Measurements from ENCODE around the gene ZHX3.

ZHX3 gene

GRCh38 chr20:41145317-41145716, 172.2 kb downstream of the ZHX3 start:
- Histone ChIP-seq H3K14ac (ENCODE audit: low read length) (no peak overlapping the region), H3K36me3 (replicated peaks in 1 of 2; ENCODE audit: control insufficient read depth in 2 of 2, insufficient read depth in 2 of 2, low read length in 2 of 2) (peaks cover 3 to 95% of the 10 kb centered on the region in 2 donors), H3K79me1 (ENCODE audit: low read depth, low read length) (peaks cover 28% of the 10 kb centered on the region), H3K4me3 (ENCODE audit: low read length in 2 of 2) (no peak overlapping the region), H3K18ac (ENCODE audit: low read length) (no peak overlapping the region), H2AK5ac (ENCODE audit: low read depth, low read length) (no peak overlapping the region), H3K9ac (ENCODE audit: low read depth, low read length, poor library complexity) (no peak overlapping the region), H2BK120ac (ENCODE audit: low read depth, low read length) (no peak overlapping the region), H3K9me3 (replicated peaks in 1 of 2; ENCODE audit: control insufficient read depth in 2 of 2, insufficient read depth in 1 of 2, low read depth in 1 of 2, low read length in 2 of 2) (no peaks in the 10 kb centered on the region), H3K27me3 (ENCODE audit: control insufficient read depth in 3 of 3, insufficient read depth in 3 of 3, low read depth in 1 of 3, low read length in 3 of 3) (no peaks in the 10 kb centered on the region), H3K27ac (replicated peaks; ENCODE audit: low read length) (no peak overlapping the region), H4K8ac (ENCODE audit: low read depth, low read length) (no peak overlapping the region), H2BK12ac (ENCODE audit: low read length) (no peak overlapping the region), H3K23ac (ENCODE audit: low read depth, low read length, poor library complexity) (no peak overlapping the region), H2BK5ac (ENCODE audit: low read length) (no peak overlapping the region), H3K4me2 (ENCODE audit: insufficient read depth, low read length, poor library complexity, severe bottlenecking) (no peak overlapping the region), H2BK15ac (ENCODE audit: low read length) (no peak overlapping the region), H3K4ac (ENCODE audit: low read length) (no peak overlapping the region), H4K91ac (ENCODE audit: low read depth, low read length, poor library complexity) (no peak overlapping the region), H2AFZ (ENCODE audit: low read length) (no peak overlapping the region), H3K4me1 (ENCODE audit: control insufficient read depth in 2 of 2, insufficient read depth in 1 of 2, low read depth in 1 of 2, low read length in 2 of 2) (peaks cover 11 to 18% of the 10 kb centered on the region in 2 donors)
- WGBS, 2 donors (ENCODE audit: extremely low coverage in 2 of 2, insufficient read length in 2 of 2, insufficient replicate concordance in 1 of 2) = no CpG with 5 or more reads among the region's 2 CpGs
- DNase-seq (ENCODE audit: low spot score) = no peak

- peaks cover 22 to 30% of the 10 kb centered on the region in 2 donors for H3K4me1 ChIP-seq (ENCODE audit: control insufficient read depth in 2 of 2, insufficient read depth in 1 of 2, low read depth in 1 of 2, low read length in 2 of 2)
- no CpG with 5 or more reads among the region's 2 CpGs for WGBS, 2 donors (ENCODE audit: extremely low coverage in 2 of 2, insufficient read length in 2 of 2, insufficient replicate concordance in 1 of 2)
These were observed 174.2 kb downstream of the ZHX3 start for GRCh38 chr20:41143354-41143753.

GRCh38 chr20:41142919-41143318, 174.6 kb downstream of the ZHX3 start:
- no peak overlapping the region for H2BK15ac ChIP-seq (ENCODE audit: low read length)
- no peak overlapping the region for H4K91ac ChIP-seq (ENCODE audit: low read depth, low read length, poor library complexity)
- H2AK5ac ChIP-seq (ENCODE audit: low read depth, low read length) = no peak overlapping the region
- H3K79me1 ChIP-seq (ENCODE audit: low read depth, low read length) = peaks cover 26% of the 10 kb centered on the region
- H2BK120ac ChIP-seq (ENCODE audit: low read depth, low read length) = no peak overlapping the region
- H4K8ac ChIP-seq (ENCODE audit: low read depth, low read length) = no peak overlapping the region
- H3K14ac ChIP-seq (ENCODE audit: low read length) = no peak overlapping the region
- no peak overlapping the region for H2BK5ac ChIP-seq (ENCODE audit: low read length)
- H3K4me1 ChIP-seq (ENCODE audit: control insufficient read depth in 2 of 2, insufficient read depth in 1 of 2, low read depth in 1 of 2, low read length in 2 of 2) = peaks cover 22 to 30% of the 10 kb centered on the region in 2 donors
- WGBS, 2 donors (ENCODE audit: extremely low coverage in 2 of 2, insufficient read length in 2 of 2, insufficient replicate concordance in 1 of 2) = no CpG with 5 or more reads among the region's 5 CpGs
- H3K18ac ChIP-seq (ENCODE audit: low read length) = no peak overlapping the region
- no peak overlapping the region for H3K4me3 ChIP-seq (ENCODE audit: low read length in 2 of 2)
- H3K27me3 ChIP-seq (ENCODE audit: control insufficient read depth in 3 of 3, insufficient read depth in 3 of 3, low read depth in 1 of 3, low read length in 3 of 3) = no peaks in the 10 kb centered on the region
- peak overlapping the region; percentile 1 for H3K9ac ChIP-seq (ENCODE audit: low read depth, low read length, poor library complexity)
- H2BK12ac ChIP-seq (ENCODE audit: low read length) = no peak overlapping the region
- no peaks in the 10 kb centered on the region for H3K9me3 ChIP-seq (replicated peaks in 1 of 2; ENCODE audit: control insufficient read depth in 2 of 2, insufficient read depth in 1 of 2, low read depth in 1 of 2, low read length in 2 of 2)
- H3K36me3 ChIP-seq (replicated peaks in 1 of 2; ENCODE audit: control insufficient read depth in 2 of 2, insufficient read depth in 2 of 2, low read length in 2 of 2) = peaks cover 10 to 93% of the 10 kb centered on the region in 2 donors
- H2AFZ ChIP-seq (ENCODE audit: low read length) = no peak overlapping the region
- no peak for DNase-seq (ENCODE audit: low spot score)
- no peak overlapping the region for H3K27ac ChIP-seq (replicated peaks; ENCODE audit: low read length)
- H3K4ac ChIP-seq (ENCODE audit: low read length) = no peak overlapping the region
- H3K4me2 ChIP-seq (ENCODE audit: insufficient read depth, low read length, poor library complexity, severe bottlenecking) = no peak overlapping the region
- H3K23ac ChIP-seq (ENCODE audit: low read depth, low read length, poor library complexity) = no peak overlapping the region

More at GRCh38 chr20:41143354-41143753, 174.2 kb downstream of the ZHX3 start:
- peaks cover 10 to 94% of the 10 kb centered on the region in 2 donors for H3K36me3 ChIP-seq (replicated peaks in 1 of 2; ENCODE audit: control insufficient read depth in 2 of 2, insufficient read depth in 2 of 2, low read length in 2 of 2)
- H3K14ac ChIP-seq (ENCODE audit: low read length) = no peak overlapping the region
- no peak overlapping the region for H4K8ac ChIP-seq (ENCODE audit: low read depth, low read length)
- H3K23ac ChIP-seq (ENCODE audit: low read depth, low read length, poor library complexity) = no peak overlapping the region
- DNase-seq (ENCODE audit: low spot score) = no peak
- no peak overlapping the region for H3K18ac ChIP-seq (ENCODE audit: low read length)
- H3K79me1 ChIP-seq (ENCODE audit: low read depth, low read length) = peaks cover 26% of the 10 kb centered on the region
- H3K4ac ChIP-seq (ENCODE audit: low read length) = no peak overlapping the region
- H2BK120ac ChIP-seq (ENCODE audit: low read depth, low read length) = no peak overlapping the region
- H4K91ac ChIP-seq (ENCODE audit: low read depth, low read length, poor library complexity) = no peak overlapping the region
- H2BK12ac ChIP-seq (ENCODE audit: low read length) = no peak overlapping the region
- no peak overlapping the region for H2BK5ac ChIP-seq (ENCODE audit: low read length)
- no peak overlapping the region for H3K27ac ChIP-seq (replicated peaks; ENCODE audit: low read length)
- no peak overlapping the region for H2AK5ac ChIP-seq (ENCODE audit: low read depth, low read length)
- no peaks in the 10 kb centered on the region for H3K9me3 ChIP-seq (replicated peaks in 1 of 2; ENCODE audit: control insufficient read depth in 2 of 2, insufficient read depth in 1 of 2, low read depth in 1 of 2, low read length in 2 of 2)
- H2AFZ ChIP-seq (ENCODE audit: low read length) = no peak overlapping the region
- H3K27me3 ChIP-seq (ENCODE audit: control insufficient read depth in 3 of 3, insufficient read depth in 3 of 3, low read depth in 1 of 3, low read length in 3 of 3) = no peaks in the 10 kb centered on the region
- no peak overlapping the region for H3K9ac ChIP-seq (ENCODE audit: low read depth, low read length, poor library complexity)
- no peak overlapping the region for H3K4me3 ChIP-seq (ENCODE audit: low read length in 2 of 2)
- H2BK15ac ChIP-seq (ENCODE audit: low read length) = no peak overlapping the region
- H3K4me2 ChIP-seq (ENCODE audit: insufficient read depth, low read length, poor library complexity, severe bottlenecking) = no peak overlapping the region

GRCh38 chr20:41142245-41142644, 175.3 kb downstream of the ZHX3 start:
- Histone ChIP-seq H3K27me3 (ENCODE audit: control insufficient read depth in 3 of 3, insufficient read depth in 3 of 3, low read depth in 1 of 3, low read length in 3 of 3) (no peaks in the 10 kb centered on the region), H3K79me1 (ENCODE audit: low read depth, low read length) (peaks cover 28% of the 10 kb centered on the region), H3K36me3 (replicated peaks in 1 of 2; ENCODE audit: control insufficient read depth in 2 of 2, insufficient read depth in 2 of 2, low read length in 2 of 2) (peaks cover 10 to 89% of the 10 kb centered on the region in 2 donors), H3K23ac (ENCODE audit: low read depth, low read length, poor library complexity) (no peak overlapping the region), H2BK12ac (ENCODE audit: low read length) (no peak overlapping the region), H3K27ac (replicated peaks; ENCODE audit: low read length) (no peak overlapping the region), H3K9ac (ENCODE audit: low read depth, low read length, poor library complexity) (peak overlapping the region; percentile 75), H3K18ac (ENCODE audit: low read length) (peak overlapping the region; percentile 3), H4K91ac (ENCODE audit: low read depth, low read length, poor library complexity) (no peak overlapping the region), H2AK5ac (ENCODE audit: low read depth, low read length) (no peak overlapping the region), H2BK15ac (ENCODE audit: low read length) (no peak overlapping the region), H3K4ac (ENCODE audit: low read length) (no peak overlapping the region), H3K4me2 (ENCODE audit: insufficient read depth, low read length, poor library complexity, severe bottlenecking) (no peak overlapping the region), H3K4me1 (ENCODE audit: control insufficient read depth in 2 of 2, insufficient read depth in 1 of 2, low read depth in 1 of 2, low read length in 2 of 2) (peaks cover 22 to 30% of the 10 kb centered on the region in 2 donors), H4K8ac (ENCODE audit: low read depth, low read length) (no peak overlapping the region), H3K9me3 (replicated peaks in 1 of 2; ENCODE audit: control insufficient read depth in 2 of 2, insufficient read depth in 1 of 2, low read depth in 1 of 2, low read length in 2 of 2) (no peaks in the 10 kb centered on the region), H2AFZ (ENCODE audit: low read length) (no peak overlapping the region), H2BK120ac (ENCODE audit: low read depth, low read length) (no peak overlapping the region), H2BK5ac (ENCODE audit: low read length) (no peak overlapping the region), H3K4me3 (ENCODE audit: low read length in 2 of 2) (peak overlapping the region in 1 of 2 donors; percentile 11), H3K14ac (ENCODE audit: low read length) (no peak overlapping the region)
- no CpG with 5 or more reads among the region's 4 CpGs for WGBS, 2 donors (ENCODE audit: extremely low coverage in 2 of 2, insufficient read length in 2 of 2, insufficient replicate concordance in 1 of 2)
- no peak for DNase-seq (ENCODE audit: low spot score)
